ENCODE results near the gene CEP41.

Gene CEP41

DNA sequence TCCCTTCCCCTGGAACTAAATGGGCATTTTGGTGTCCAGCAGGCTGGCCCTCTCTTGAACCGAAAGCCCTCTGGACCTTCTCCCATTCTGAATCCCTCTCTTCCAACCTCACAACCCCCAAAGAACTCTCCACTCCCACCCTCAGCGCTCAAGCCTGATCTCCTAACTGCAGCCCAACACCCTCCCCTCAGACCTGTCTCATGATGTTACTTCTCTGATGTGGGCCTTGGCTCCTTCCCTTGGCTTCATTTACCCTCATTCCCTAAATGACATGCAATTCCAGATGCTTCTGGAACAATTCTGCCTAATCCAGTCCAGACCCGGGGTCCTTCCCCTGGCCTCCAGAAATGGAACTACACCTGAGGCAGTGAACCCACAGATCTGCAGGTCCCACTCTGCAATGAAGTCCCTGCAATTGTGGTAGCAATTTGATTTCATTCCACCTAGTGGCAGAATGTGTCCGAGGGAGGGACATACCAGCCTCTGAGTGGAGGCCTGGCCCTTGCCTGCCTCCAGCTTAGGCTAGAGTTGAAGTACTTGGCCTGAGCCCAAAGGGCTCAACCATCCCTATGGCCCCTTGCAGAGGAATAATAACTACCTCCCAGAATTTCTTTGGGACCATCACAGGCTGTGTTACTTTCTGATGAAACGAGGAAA is 4.1 kb upstream of the CEP41 start:
- TF ChIP-seq, protein P1, sequence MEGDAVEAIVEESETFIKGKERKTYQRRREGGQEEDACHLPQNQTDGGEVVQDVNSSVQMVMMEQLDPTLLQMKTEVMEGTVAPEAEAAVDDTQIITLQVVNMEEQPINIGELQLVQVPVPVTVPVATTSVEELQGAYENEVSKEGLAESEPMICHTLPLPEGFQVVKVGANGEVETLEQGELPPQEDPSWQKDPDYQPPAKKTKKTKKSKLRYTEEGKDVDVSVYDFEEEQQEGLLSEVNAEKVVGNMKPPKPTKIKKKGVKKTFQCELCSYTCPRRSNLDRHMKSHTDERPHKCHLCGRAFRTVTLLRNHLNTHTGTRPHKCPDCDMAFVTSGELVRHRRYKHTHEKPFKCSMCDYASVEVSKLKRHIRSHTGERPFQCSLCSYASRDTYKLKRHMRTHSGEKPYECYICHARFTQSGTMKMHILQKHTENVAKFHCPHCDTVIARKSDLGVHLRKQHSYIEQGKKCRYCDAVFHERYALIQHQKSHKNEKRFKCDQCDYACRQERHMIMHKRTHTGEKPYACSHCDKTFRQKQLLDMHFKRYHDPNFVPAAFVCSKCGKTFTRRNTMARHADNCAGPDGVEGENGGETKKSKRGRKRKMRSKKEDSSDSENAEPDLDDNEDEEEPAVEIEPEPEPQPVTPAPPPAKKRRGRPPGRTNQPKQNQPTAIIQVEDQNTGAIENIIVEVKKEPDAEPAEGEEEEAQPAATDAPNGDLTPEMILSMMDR (IDR thresholded peaks at IDR 0.05; ENCODE audit: insufficient read depth, missing control alignments), result no peak
- DNase-seq (ENCODE audit: insufficient read length, low spot score) (no peak), FAIRE-seq (no peak)

DNA sequence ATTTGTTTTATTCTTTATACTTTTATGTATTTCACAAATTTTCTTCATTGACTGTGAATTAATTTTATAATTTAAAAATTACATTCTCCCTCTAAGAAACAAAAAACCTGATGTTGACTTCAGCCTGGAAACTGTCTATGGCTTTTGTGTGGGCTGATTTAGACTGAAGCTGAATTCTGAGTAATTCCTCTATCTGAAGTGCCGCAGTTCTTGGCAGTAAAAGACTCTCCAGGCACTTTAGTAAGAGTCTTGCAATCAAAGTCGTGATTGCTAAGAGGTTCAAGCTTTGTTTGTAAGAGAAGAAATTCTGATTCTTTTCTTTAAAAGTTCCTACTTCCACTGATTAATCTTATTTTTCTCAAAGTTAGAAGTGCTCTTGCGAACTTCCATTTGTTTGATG is 3.4 kb upstream of the CEP41 start:
- no peak for DNase-seq (ENCODE audit: insufficient read length, low spot score)
- TF ChIP-seq, protein P1 (IDR thresholded peaks at IDR 0.05; ENCODE audit: insufficient read depth, missing control alignments), result no peak
- no peak for FAIRE-seq

DNA sequence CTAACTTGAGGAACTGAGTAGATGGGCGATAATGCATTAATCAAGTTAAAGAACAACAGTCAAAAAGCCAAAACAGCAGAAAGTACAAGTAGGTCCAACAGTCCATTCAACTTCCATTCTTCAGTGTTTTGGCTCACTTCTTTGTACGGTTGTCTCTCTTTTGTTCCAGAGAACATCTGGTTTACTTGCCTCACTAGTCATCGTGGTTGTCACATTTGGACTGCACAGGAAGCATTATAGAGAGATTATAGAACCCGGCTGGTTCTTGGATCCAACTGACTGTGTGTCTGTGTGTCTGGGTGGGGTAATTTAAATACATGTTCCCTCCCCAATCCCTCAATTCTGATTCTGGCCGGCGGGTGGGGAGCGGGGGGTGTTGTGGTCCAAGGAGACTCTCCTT is 1.8 kb upstream of the CEP41 start:
- DNase-seq (ENCODE audit: insufficient read length, low spot score) (no peak), FAIRE-seq (no peak)
- TF ChIP-seq, protein P1 (IDR thresholded peaks at IDR 0.05; ENCODE audit: insufficient read depth, missing control alignments), result no peak

DNA sequence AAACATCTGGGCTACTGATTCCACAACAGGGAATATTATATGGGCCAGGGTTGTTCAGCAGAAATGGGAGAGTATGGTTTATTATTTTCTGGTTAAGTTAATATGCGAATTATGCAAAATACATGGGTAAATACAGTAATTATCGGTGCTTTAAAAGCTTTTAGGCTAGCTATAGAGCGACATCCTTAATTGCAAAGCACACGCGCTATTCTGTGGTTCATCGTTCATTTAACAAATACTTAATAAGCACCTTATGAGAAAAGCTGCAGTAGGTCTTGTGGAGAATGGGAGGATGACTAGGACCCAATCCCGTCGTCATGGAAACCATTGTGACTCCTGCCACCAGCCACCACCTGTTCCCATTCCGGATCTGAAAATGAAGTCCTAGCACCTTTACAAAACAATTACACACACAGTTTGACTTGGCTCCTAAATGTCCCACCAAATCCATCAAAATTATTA is 623 bp upstream of the CEP41 start:
- DNase-seq (ENCODE audit: insufficient read length, low spot score) (peak; percentile 26), FAIRE-seq (no peak)

DNA sequence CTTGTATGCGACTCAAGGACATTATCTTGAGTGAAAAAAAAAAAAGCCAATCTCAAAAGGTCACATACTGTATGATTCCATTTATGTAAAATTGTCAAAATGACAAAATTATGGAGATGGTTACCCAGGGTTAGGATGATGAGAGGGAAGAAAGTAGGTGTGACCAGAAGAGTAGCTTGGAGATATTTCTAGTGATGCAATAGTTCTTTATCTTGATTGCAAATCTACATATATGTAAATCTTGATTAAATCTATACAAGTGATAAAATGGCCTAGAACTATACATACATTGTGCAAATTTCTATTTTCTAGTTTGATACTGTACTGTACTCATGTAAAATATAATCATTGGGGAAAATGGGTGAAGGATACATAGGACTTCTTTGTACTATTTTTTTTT is 4.6 kb downstream of the CEP41 start:
- FAIRE-seq (no peak), DNase-seq (ENCODE audit: insufficient read length, low spot score) (no peak)
- TF ChIP-seq, protein P1 (IDR thresholded peaks at IDR 0.05; ENCODE audit: insufficient read depth, missing control alignments), result no peak

More for the DNA sequence above, 623 bp upstream of the CEP41 start:
- TF ChIP-seq, protein P1 (IDR thresholded peaks at IDR 0.05; ENCODE audit: insufficient read depth, missing control alignments), result no peak

DNA sequence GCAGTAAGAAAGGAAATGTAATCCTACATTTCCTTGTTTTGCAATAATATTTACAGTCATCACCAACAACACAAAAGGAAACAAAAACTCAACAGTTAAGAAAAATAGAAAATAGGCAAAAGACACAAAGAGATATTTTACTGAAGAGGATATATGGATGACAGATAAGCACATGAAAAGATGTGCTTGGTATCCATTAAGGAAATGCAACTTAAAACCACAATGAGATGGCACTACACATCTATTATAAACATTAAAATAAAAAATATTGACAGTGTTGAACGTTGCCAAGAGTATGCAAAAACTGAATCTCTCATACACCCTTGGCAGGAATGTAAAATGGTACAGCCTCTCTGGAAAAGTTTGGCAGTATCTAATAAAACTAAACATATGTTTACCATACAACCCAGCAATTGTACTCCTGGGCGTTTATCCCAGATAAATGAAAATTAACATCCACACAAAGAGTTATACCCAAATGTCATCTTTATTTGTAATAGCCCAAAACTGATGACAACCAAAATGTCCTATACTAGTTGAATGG is 5.4 kb downstream of the CEP41 start:
- TF ChIP-seq, protein P1 (IDR thresholded peaks at IDR 0.05; ENCODE audit: insufficient read depth, missing control alignments), result no peak
- FAIRE-seq (no peak), DNase-seq (ENCODE audit: insufficient read length, low spot score) (no peak)

DNA sequence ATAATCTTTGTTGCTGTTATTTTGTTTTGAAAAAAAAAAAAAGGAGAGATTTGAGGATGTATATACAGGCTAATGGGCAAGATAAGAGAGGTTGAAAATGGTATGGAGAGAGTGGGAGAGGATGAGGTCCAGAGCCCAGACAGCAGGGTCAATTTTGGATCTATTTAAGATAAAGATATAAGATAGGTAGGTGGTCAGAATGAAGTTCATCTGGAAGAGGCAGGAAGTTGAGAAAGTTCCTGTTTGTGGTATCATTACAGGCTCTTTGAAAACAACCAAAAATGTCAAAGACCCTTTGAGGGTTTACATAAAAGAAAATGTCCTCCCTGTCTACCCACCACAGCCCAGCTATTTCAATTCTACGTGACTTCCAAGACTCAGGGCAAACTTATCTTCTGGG is 7.5 kb downstream of the CEP41 start:
- TF ChIP-seq, protein P1 (IDR thresholded peaks at IDR 0.05; ENCODE audit: insufficient read depth, missing control alignments), result no peak
- no peak for DNase-seq (ENCODE audit: insufficient read length, low spot score)
- FAIRE-seq, result no peak
